H1 (cell line): Measurements from ENCODE around the gene EDDM3A. TPM values are rescaled to one million over a fixed set of nuclear protein-coding genes. Genes with fewer than 3 reads are reported as not detected.
A peak's percentile ranks its signal among the peaks of the same experiment; 100 is the strongest.

Experiments used
- CTCF ChIA-PET: fragments of 300-600 bp; sonication (Branson Sonifier 250); formaldehyde crosslinking; loops from one replicate; lab custom pipeline; 2021; ENCODE audit not compliant: partially characterized antibody; lab: Charles Lee
- POLR2A ChIA-PET: fragments of 300-600 bp; sonication (Branson Sonifier 250); formaldehyde crosslinking; loops from one replicate; lab custom pipeline; 2021; ENCODE audit warnings: inconsistent platforms; ENCODE audit not compliant: partially characterized antibody; lab: Charles Lee
- DNase-seq, 2 experiments: peaks; one replicate each; pipeline versions ENCODE4 v3.0.0 to v3.0.0-alpha.2; 2010 to 2022; ENCODE audit warnings: low spot score in 2 of 2, low read depth in 1 of 2, mixed read lengths in 1 of 2
- FAIRE-seq: peaks from 2 replicates; lab custom pipeline; 2011; peaks lifted over from hg19 to GRCh38; lab: Jason Lieb, UNC
- H2AFZ ChIP-seq: 2 replicates; pipeline ENCODE4 v1.8.1; 2012; ENCODE audit warnings: low read length, inconsistent platforms
- H2AK5ac ChIP-seq: 2 replicates; pipeline ENCODE4 v1.6.1; 2013; ENCODE audit warnings: low read depth, low read length
- H2BK120ac ChIP-seq: replicated peaks from 2 replicates; pipeline ENCODE3; 2013; ENCODE audit warnings: low read depth, low read length, inconsistent platforms
- H2BK12ac ChIP-seq: 2 replicates; pipeline ENCODE4 v1.6.1; 2013; ENCODE audit warnings: low read depth, low read length
- H2BK15ac ChIP-seq: 2 replicates; pipeline ENCODE4 v1.6.1; 2013; ENCODE audit warnings: low read length
- H2BK20ac ChIP-seq: 2 replicates; pipeline ENCODE4 v1.6.1; 2013; ENCODE audit warnings: low read length
- H2BK5ac ChIP-seq: 2 replicates; pipeline ENCODE4 v1.6.1; 2013; ENCODE audit warnings: low read depth, low read length
- H3K14ac ChIP-seq: 2 replicates; pipeline ENCODE4 v1.6.1; 2013; ENCODE audit warnings: inconsistent platforms; ENCODE audit not compliant: insufficient read length
- H3K18ac ChIP-seq: 2 replicates; pipeline ENCODE4 v1.6.1; 2013; ENCODE audit warnings: low read length; ENCODE audit errors: extremely low read depth
- H3K23ac ChIP-seq: 2 replicates; pipeline ENCODE4 v1.6.1; 2013; ENCODE audit warnings: inconsistent platforms; ENCODE audit not compliant: insufficient read length
- H3K23me2 ChIP-seq: 2 replicates; pipeline ENCODE4 v1.6.1; 2013; ENCODE audit warnings: low read depth, low read length
- H3K27ac ChIP-seq: 2 replicates; pipeline ENCODE4 v1.6.1; 2011; ENCODE audit warnings: low read depth, low read length, inconsistent platforms
- H3K27me3 ChIP-seq, 4 experiments: replicated peaks in 1 of 4; 1 replicate in 1 of 4; 2 replicates in 3 of 4; pipeline versions ENCODE4 v1.6.1 to v1.8.1; 2011 to 2013; ENCODE audit warnings: low read length in 3 of 4, mild to moderate bottlenecking in 3 of 4, inconsistent platforms in 2 of 4, mixed read lengths in 2 of 4, moderate library complexity in 1 of 4; ENCODE audit not compliant: control insufficient read depth in 3 of 4, insufficient read depth in 3 of 4; ENCODE audit errors: extremely low read depth in 1 of 4
- H3K36me3 ChIP-seq, 4 experiments: 2 replicates each; pipeline versions ENCODE4 v1.6.1 to v1.8.1; 2011 to 2013; ENCODE audit warnings: mild to moderate bottlenecking in 4 of 4, low read length in 3 of 4, moderate library complexity in 2 of 4, control low read depth in 1 of 4, inconsistent platforms in 1 of 4; ENCODE audit not compliant: insufficient read depth in 4 of 4, control insufficient read depth in 2 of 4
- H3K4ac ChIP-seq: replicated peaks from 2 replicates; pipeline ENCODE3; 2013; ENCODE audit warnings: low read length, low read depth, mixed read lengths, inconsistent platforms; ENCODE audit not compliant: insufficient read length
- H3K4me1 ChIP-seq, 4 experiments: replicated peaks in 1 of 4; 1 replicate in 1 of 4; 2 replicates in 3 of 4; pipeline versions ENCODE4 v1.6.1 to v1.8.1; 2011 to 2013; ENCODE audit warnings: low read length in 3 of 4, inconsistent platforms in 2 of 4, mixed read lengths in 1 of 4; ENCODE audit not compliant: insufficient read depth in 4 of 4, control insufficient read depth in 3 of 4
- H3K4me2 ChIP-seq, 2 experiments: 2 replicates each; pipeline versions ENCODE4 v1.6.1 to v1.8.1; 2011 to 2013; ENCODE audit warnings: low read depth in 2 of 2, low read length in 2 of 2, control low read depth in 1 of 2, inconsistent platforms in 1 of 2, mild to moderate bottlenecking in 1 of 2; ENCODE audit not compliant: insufficient read depth in 1 of 2
- H3K4me3 ChIP-seq, 4 experiments: fragments of 200-600, 300-600 bp in 1 of 4; sonication (generic), shearing (Covaris generic), sonication (Bioruptor Twin) in 1 of 4; 2 replicates each; pipeline versions ENCODE4 v1.5.1 to v1.8.1; 2011 to 2016; ENCODE audit warnings: low read length in 4 of 4, low read depth in 3 of 4, control low read depth in 2 of 4, inconsistent platforms in 2 of 4, mild to moderate bottlenecking in 2 of 4, mixed read lengths in 1 of 4, moderate library complexity in 1 of 4; ENCODE audit not compliant: insufficient read depth in 2 of 4; ENCODE audit errors: extremely low read depth in 1 of 4
- H3K56ac ChIP-seq: replicated peaks from 2 replicates; pipeline ENCODE3; 2013; ENCODE audit warnings: low read depth, mild to moderate bottlenecking, mixed read lengths, low read length, inconsistent platforms; ENCODE audit not compliant: insufficient read length
- H3K79me1 ChIP-seq: 2 replicates; pipeline ENCODE4 v1.6.1; 2013; ENCODE audit warnings: low read depth, low read length, control low read depth
- H3K79me2 ChIP-seq, 2 experiments: 2 replicates each; pipeline versions ENCODE4 v1.6.1 to v1.8.1; 2012 to 2013; ENCODE audit warnings: low read length in 2 of 2, mild to moderate bottlenecking in 2 of 2, inconsistent platforms in 1 of 2; ENCODE audit not compliant: insufficient read depth in 2 of 2, control insufficient read depth in 1 of 2
- H3K9ac ChIP-seq, 4 experiments: replicated peaks in 1 of 4; 1 replicate in 1 of 4; 2 replicates in 3 of 4; pipeline versions ENCODE4 v1.6.1 to v1.8.1; 2011 to 2013; ENCODE audit warnings: low read depth in 3 of 4, low read length in 3 of 4, control low read depth in 2 of 4, mild to moderate bottlenecking in 2 of 4, moderate library complexity in 2 of 4, inconsistent platforms in 1 of 4; ENCODE audit errors: extremely low read depth in 1 of 4
- H3K9me3 ChIP-seq, 2 experiments: 2 replicates each; pipeline versions ENCODE4 v1.6.1 to v1.8.1; 2012 to 2013; ENCODE audit warnings: mild to moderate bottlenecking in 2 of 2, moderate library complexity in 2 of 2, control low read depth in 1 of 2, inconsistent platforms in 1 of 2, low read depth in 1 of 2, low read length in 1 of 2, mixed read lengths in 1 of 2; ENCODE audit not compliant: insufficient read depth in 2 of 2
- H4K20me1 ChIP-seq, 2 experiments: replicated peaks in 1 of 2; 2 replicates each; pipeline versions ENCODE3 to v1.8.1; 2011 to 2013; ENCODE audit warnings: inconsistent platforms in 2 of 2, low read length in 2 of 2, mild to moderate bottlenecking in 1 of 2; ENCODE audit not compliant: insufficient read depth in 2 of 2, control insufficient read depth in 1 of 2
- H4K5ac ChIP-seq: 2 replicates; pipeline ENCODE4 v1.6.1; 2013; ENCODE audit warnings: low read length, low read depth, mixed read lengths, inconsistent platforms; ENCODE audit not compliant: insufficient read length
- H4K8ac ChIP-seq: 2 replicates; pipeline ENCODE4 v1.8.0; 2013; ENCODE audit warnings: mild to moderate bottlenecking, moderate library complexity, low read length, inconsistent platforms; ENCODE audit not compliant: insufficient read depth; ENCODE audit errors: extremely low read depth
- H4K91ac ChIP-seq: replicated peaks from 2 replicates; pipeline ENCODE3; 2013; ENCODE audit warnings: low read length, mixed read lengths, inconsistent platforms; ENCODE audit not compliant: insufficient read length
- EP300 ChIP-seq, 2 experiments: IDR thresholded peaks; 1 replicate in 1 of 2; 2 replicates in 1 of 2; pipeline ENCODE4 v1.6.1; 2011 to 2012; ENCODE audit warnings: low read depth in 2 of 2, low read length in 2 of 2, mild to moderate bottlenecking in 2 of 2, borderline replicate concordance in 1 of 2, inconsistent platforms in 1 of 2, moderate library complexity in 1 of 2
- RXRA ChIP-seq: IDR thresholded peaks from 2 replicates; pipeline ENCODE4 v1.6.1; 2011; ENCODE audit warnings: low read depth, mild to moderate bottlenecking, low read length, moderate library complexity; ENCODE audit not compliant: insufficient read depth
- SP1 ChIP-seq: IDR thresholded peaks from 2 replicates; pipeline ENCODE4 v1.6.1; 2011; ENCODE audit warnings: low read depth, low read length
- SP4 ChIP-seq: IDR thresholded peaks from 2 replicates; pipeline ENCODE4 v1.6.1; 2012; ENCODE audit warnings: low read length, inconsistent platforms
- TAF1 ChIP-seq: IDR thresholded peaks from 2 replicates; pipeline ENCODE4 v1.6.1; 2011; ENCODE audit warnings: mild to moderate bottlenecking, low read depth, low read length
- WGBS, 2 experiments: shearing (Covaris generic) in 1 of 2; methylation state at CpG; one replicate each; pipeline versions ENCODE4 v1.1.6 to v1.1.7; 2013 to 2015; ENCODE audit warnings: low lambda C conversion rate in 2 of 2, mixed read lengths in 2 of 2, inconsistent platforms in 1 of 2, low coverage in 1 of 2, missing lambda C conversion rate in 1 of 2; ENCODE audit not compliant: insufficient replicate concordance in 2 of 2, insufficient coverage in 1 of 2, insufficient read length in 1 of 2; ENCODE audit errors: extremely low coverage in 1 of 2, missing lambda C conversion rate in 1 of 2; 5-methylcytosine and 5-hydroxymethylcytosine counted together
- polyA plus RNA-seq, 7 experiments: library from polyadenylated mRNA; depleted of rRNA in 3 of 7; stranded (reverse) in 5 of 7; unstranded in 2 of 7; fragments of >200 nt in 5 of 7; fragments of 200-250 nt in 2 of 7; gene quantifications; 1 replicate in 5 of 7; 2 replicates in 1 of 7; 4 replicates in 1 of 7; pipeline versions ENCODE4 v1.2.1 to v1.2.3, GENCODE V29; 2011 to 2013; ENCODE audit warnings: missing spikeins in 2 of 7, mixed read lengths in 2 of 7
- total RNA-seq: library from RNA; stranded (reverse); fragmentation: NEBNext Ultra II Directional; extraction: Animal tissue kit (Norgen Biotek cat#: 25700); gene quantifications from 2 replicates; pipeline ENCODE4 v1.2.1, GENCODE V29; 2021

EDDM3A gene
- total and polyA plus RNA-seq, 2 of the 8 experiments (the other 6 are each of a cell fraction or from before 2014, with no cell fraction given), result 0.09 TPM; not detected in 1

- POLR2A ChIA-PET, result no interaction called here
- H4K20me1 ChIP-seq, result no peaks in the 10 kb centered on the region
- H2BK5ac ChIP-seq, result peak overlapping the region; percentile 99
- H3K4me2 ChIP-seq, result no peak overlapping the region
- no peaks in the 10 kb centered on the region for H3K79me2 ChIP-seq
- no peak overlapping the region for H3K9ac ChIP-seq
- no peak overlapping the region for H3K4me3 ChIP-seq
- DNase-seq, result no peak
- no peak overlapping the region for H2AFZ ChIP-seq
- no peaks in the 10 kb centered on the region for H3K36me3 ChIP-seq
- no peak overlapping the region for H3K56ac ChIP-seq
- peak overlapping the region; percentile 91; the same call in 1 of the 2 replicates for H3K18ac ChIP-seq
- H3K27ac ChIP-seq, result peak overlapping the region; percentile 70; the same call in 1 of the 2 replicates
- peak overlapping the region; percentile 98 for H2AK5ac ChIP-seq
- H3K14ac ChIP-seq, result no peak overlapping the region
- peak overlapping the region; percentile 98 for H2BK12ac ChIP-seq
- no peak overlapping the region for H2BK15ac ChIP-seq
- no peaks in the 10 kb centered on the region for H3K4me1 ChIP-seq
- no peaks in the 10 kb centered on the region for H3K27me3 ChIP-seq
- peak overlapping the region; percentile 65 for H2BK120ac ChIP-seq
- FAIRE-seq, result peak; percentile 19
- no peaks in the 10 kb centered on the region for H3K9me3 ChIP-seq
- H4K8ac ChIP-seq, result no peak overlapping the region
- 80% methylated on average over 5 of the region's 5 CpGs; no CpG with 5 or more reads in 1 of the 2 experiments for WGBS, 2 experiments
- no peaks in the 10 kb centered on the region for H3K79me1 ChIP-seq
- H3K23ac ChIP-seq, result no peak overlapping the region
- CTCF ChIA-PET, result interaction anchor here (1.4 kb wide), 1 partner anchor 102 kb away, joined by 3 read pairs; no protein-coding TSS in a partner anchor
- TF ChIP-seq RXRA (no peak), TAF1 (no peak), EP300 (IDR thresholded peaks at IDR 0.05; ENCODE audit: borderline replicate concordance in 1 of 2, low read depth in 2 of 2, low read length in 2 of 2) (0 out of 3 replicates have a peak, but pooled peaks of 1 of the 2 experiments have one; percentile 28), SP4 (no peak), SP1 (0 out of 2 replicates have a peak, but pooled peaks have one; percentile 23)
- peak overlapping the region; percentile 50 for H3K4ac ChIP-seq
- H2BK20ac ChIP-seq, result peak overlapping the region; percentile 94
- H4K5ac ChIP-seq, result no peak overlapping the region
- no peaks in the 10 kb centered on the region for H3K23me2 ChIP-seq
- peak overlapping the region; percentile 76 for H4K91ac ChIP-seq
Observed at GRCh38 chr14:20751963-20752562, 6.4 kb downstream of the EDDM3A start.
